ENCODE data around the gene MAP3K9. TPM values are rescaled to one million over a fixed set of nuclear protein-coding genes. Genes with fewer than 3 reads are reported as not detected.

MAP3K9 gene
- total RNA-seq, 1 donor from 2014 or later, result 0.96 TPM

GRCh38 chr14:70700955-70701585, 108.2 kb downstream of the MAP3K9 start:
- Histone ChIP-seq H3K27ac (no peak overlapping the region), H3K4me3 (no peak overlapping the region), H3K4me1 (peaks cover 0 to 6% of the 10 kb centered on the region in 2 donors), H3K27me3 (no peaks in the 10 kb centered on the region), H3K9me3 (no peaks in the 10 kb centered on the region), H3K36me3 (no peaks in the 10 kb centered on the region)
- no peak for TF ChIP-seq CTCF (IDR thresholded peaks at IDR 0.05)
- no peak for DNase-seq (ENCODE audit: low spot score in 2 of 2)
- intact Hi-C loops (cut with DNase I), result no loop called here

- no peaks in the 10 kb centered on the region for H3K27me3 ChIP-seq
- intact Hi-C loops (cut with DNase I), result no loop called here
- H3K9me3 ChIP-seq, result no peaks in the 10 kb centered on the region
- no peak overlapping the region for H3K4me3 ChIP-seq
- H3K4me1 ChIP-seq, result peaks cover 0 to 6% of the 10 kb centered on the region in 2 donors
- H3K27ac ChIP-seq, result no peak overlapping the region
- TF ChIP-seq CTCF (IDR thresholded peaks at IDR 0.05), result no peak
- DNase-seq (ENCODE audit: low spot score in 2 of 2), result no peak
- no peaks in the 10 kb centered on the region for H3K36me3 ChIP-seq
Observed at GRCh38 chr14:70699646-70700045, 109.7 kb downstream of the MAP3K9 start.

GRCh38 chr14:70698288-70698687, 111.0 kb downstream of the MAP3K9 start:
- intact Hi-C loops (cut with DNase I), result no loop called here
- DNase-seq (ENCODE audit: low spot score in 2 of 2), result no peak

GRCh38 chr14:70697701-70698100, 111.6 kb downstream of the MAP3K9 start:
- peaks cover 0 to 6% of the 10 kb centered on the region in 2 donors for H3K4me1 ChIP-seq
- intact Hi-C loops (cut with DNase I), result no loop called here
- no peak overlapping the region for H3K27ac ChIP-seq
- no peak overlapping the region for H3K4me3 ChIP-seq
- H3K36me3 ChIP-seq, result no peaks in the 10 kb centered on the region
- H3K27me3 ChIP-seq, result no peaks in the 10 kb centered on the region
- TF ChIP-seq CTCF (IDR thresholded peaks at IDR 0.05), result no peak
- no peak for DNase-seq (ENCODE audit: low spot score in 2 of 2)
- no peaks in the 10 kb centered on the region for H3K9me3 ChIP-seq

More at GRCh38 chr14:70698288-70698687, 111.0 kb downstream of the MAP3K9 start:
- no peak for TF ChIP-seq CTCF (IDR thresholded peaks at IDR 0.05)
- peaks cover 0 to 6% of the 10 kb centered on the region in 2 donors for H3K4me1 ChIP-seq
- no peaks in the 10 kb centered on the region for H3K27me3 ChIP-seq
- H3K36me3 ChIP-seq, result no peaks in the 10 kb centered on the region
- no peak overlapping the region for H3K4me3 ChIP-seq
- no peaks in the 10 kb centered on the region for H3K9me3 ChIP-seq
- no peak overlapping the region for H3K27ac ChIP-seq

- DNase-seq (ENCODE audit: low spot score in 2 of 2), result no peak
- TF ChIP-seq CTCF (IDR thresholded peaks at IDR 0.05), result no peak
- H3K27me3 ChIP-seq, result no peaks in the 10 kb centered on the region
- no peak overlapping the region for H3K4me3 ChIP-seq
- peaks cover 0 to 6% of the 10 kb centered on the region in 2 donors for H3K4me1 ChIP-seq
- no peaks in the 10 kb centered on the region for H3K9me3 ChIP-seq
- no peak overlapping the region for H3K27ac ChIP-seq
- H3K36me3 ChIP-seq, result no peaks in the 10 kb centered on the region
- intact Hi-C loops (cut with DNase I), result no loop called here
Observed at GRCh38 chr14:70696026-70696425, 113.3 kb downstream of the MAP3K9 start.

- H3K27ac ChIP-seq, result no peak overlapping the region
- peak; percentile 11 to 72 for DNase-seq (ENCODE audit: low spot score in 2 of 2)
- intact Hi-C loops (cut with DNase I), result no loop called here
Observed at GRCh38 chr14:70692210-70692609, 117.1 kb downstream of the MAP3K9 start.

More at GRCh38 chr14:70692210-70692609, 117.1 kb downstream of the MAP3K9 start:
- no peak for TF ChIP-seq CTCF (IDR thresholded peaks at IDR 0.05)
- Histone ChIP-seq H3K36me3 (no peaks in the 10 kb centered on the region), H3K4me3 (no peak overlapping the region), H3K9me3 (no peaks in the 10 kb centered on the region), H3K4me1 (no peaks in the 10 kb centered on the region), H3K27me3 (no peaks in the 10 kb centered on the region)

Measured in ascending aorta (tissue), 2 donors.